Measurements from ENCODE around the gene PCDHGC4. TPM values are rescaled to one million over a fixed set of nuclear protein-coding genes. Genes with fewer than 3 reads are reported as not detected.

Gene PCDHGC4
- total RNA-seq = 0.44 and 2.5 TPM in 2 replicates

DNA sequence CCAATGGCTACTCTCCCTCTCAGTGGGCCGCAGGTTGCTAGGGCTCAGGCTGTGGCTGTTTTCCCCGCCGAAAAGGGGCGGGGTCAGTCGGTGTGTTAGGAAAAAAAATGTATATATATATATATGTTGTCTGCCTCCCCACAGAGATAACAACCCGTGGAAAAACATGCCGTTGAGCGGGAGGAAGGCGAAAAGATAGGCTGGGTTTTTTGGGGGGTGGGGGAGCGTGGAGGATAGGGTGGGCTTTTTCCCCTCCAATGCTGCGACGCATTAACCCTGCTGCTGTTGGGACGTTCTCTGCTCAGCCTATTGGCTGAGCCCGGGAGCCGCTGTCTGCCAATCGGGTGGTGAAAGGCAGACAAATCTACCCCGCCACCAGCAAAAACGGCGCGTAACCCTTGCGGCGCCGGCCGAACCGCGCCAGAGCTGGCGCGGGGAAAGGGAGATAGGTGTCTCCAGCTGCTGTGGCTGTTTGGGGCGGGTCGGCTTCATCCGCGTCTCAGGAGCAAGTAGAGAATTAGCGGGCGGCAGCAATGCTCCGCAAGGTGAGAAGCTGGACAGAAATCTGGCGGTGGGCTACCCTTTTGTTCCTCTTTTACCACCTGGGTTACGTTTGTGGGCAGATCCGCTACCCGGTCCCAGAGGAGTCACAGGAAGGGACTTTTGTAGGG, at the start of gene PCDHGC4:
Gene PCDHGC4, plus strand, starts transcription at position 390 of the 671 bp plus-strand sequence. Its CDS starts 144 bp downstream, at position 534.
- DNase-seq (ENCODE audit: extremely low read depth, low read depth, low spot score) = no peak

DNA sequence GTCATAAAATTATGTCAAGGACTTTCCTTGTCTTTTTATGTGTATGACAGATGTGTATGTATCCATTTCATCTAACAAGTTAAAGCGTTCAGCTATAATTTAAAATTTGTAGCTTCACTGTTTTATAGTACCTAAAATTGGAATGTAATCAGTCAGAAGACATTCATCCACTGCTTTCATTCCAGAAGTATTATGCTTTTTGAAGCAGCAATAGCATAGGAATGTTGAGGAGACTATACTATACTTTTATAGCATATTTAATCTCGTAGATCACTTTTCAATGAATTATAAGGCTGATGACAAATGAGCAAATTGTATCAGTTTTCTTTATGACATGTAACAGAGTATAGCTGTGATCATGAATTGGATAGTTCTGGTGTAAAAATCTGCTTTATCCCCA, 47.6 kb upstream of the PCDHGC4 start:
- no peak for DNase-seq (ENCODE audit: extremely low read depth, low read depth, low spot score)

- DNase-seq (ENCODE audit: extremely low read depth, low read depth, low spot score) = no peak
These were observed 45.3 kb upstream of the PCDHGC4 start for GRCh38 chr5:141439411-141440141.

- DNase-seq (ENCODE audit: extremely low read depth, low read depth, low spot score) = no peak
These were observed 44.5 kb upstream of the PCDHGC4 start for GRCh38 chr5:141440341-141440740.

DNA sequence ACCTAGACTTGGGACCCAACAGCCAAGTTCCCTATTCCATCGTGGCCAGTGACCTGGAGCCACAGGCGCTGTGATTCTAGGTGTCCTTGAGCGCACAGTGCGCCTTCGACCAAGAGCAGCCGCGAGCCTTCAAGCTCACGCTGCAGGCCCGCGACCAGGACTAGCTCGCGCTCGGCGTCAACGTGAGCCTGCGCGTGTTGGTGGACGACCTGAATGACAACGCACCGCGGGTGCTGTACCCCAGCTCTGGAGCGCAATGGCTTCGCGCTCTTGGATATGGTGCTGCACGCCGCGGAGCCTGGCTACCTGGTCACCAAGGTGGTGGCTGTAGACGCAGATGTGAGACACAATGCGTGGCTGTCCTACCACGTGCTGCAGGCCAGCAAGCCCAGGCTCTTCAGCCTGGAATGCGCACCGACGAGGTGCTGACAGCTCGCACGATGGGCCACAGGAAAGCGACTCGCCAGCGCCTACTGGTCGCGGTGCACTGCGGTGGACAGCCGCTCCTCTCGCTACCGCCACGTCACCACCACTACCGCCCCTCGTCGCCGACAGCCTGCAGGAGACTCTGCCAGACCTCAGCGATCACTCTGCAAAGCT, 43.2 kb upstream of the PCDHGC4 start:
- no peak for DNase-seq (ENCODE audit: extremely low read depth, low read depth, low spot score)

DNA sequence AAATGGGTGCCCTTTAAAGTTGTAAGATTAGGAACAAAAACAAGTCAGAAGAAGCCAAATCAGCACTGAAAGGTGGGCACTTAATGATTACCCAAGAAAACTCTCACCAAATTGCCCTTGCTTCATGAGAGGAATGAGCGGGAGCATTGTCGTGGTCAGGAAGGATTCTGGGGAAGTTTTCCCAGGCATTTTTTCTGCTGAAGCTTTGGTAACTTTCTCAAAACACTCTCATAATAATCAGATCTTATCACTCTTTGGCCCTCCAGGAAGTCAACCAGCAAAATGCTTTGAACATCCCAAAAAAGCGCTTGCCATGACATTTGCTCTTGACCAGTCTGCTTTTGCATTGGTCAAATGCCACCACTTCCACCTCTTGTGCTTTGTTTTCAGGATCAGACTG, 19.5 kb upstream of the PCDHGC4 start:
- DNase-seq (ENCODE audit: extremely low read depth, low read depth, low spot score) = no peak

GRCh38 chr5:141475625-141476131, 9.2 kb upstream of the PCDHGC4 start, which contains the start of gene PCDHGC3:
PCDHGC3 (plus strand) TSS chr5:141475966; CDS start chr5:141476117, 151 bp downstream.
- DNase-seq (ENCODE audit: extremely low read depth, low read depth, low spot score) = peak; percentile 71

DNA sequence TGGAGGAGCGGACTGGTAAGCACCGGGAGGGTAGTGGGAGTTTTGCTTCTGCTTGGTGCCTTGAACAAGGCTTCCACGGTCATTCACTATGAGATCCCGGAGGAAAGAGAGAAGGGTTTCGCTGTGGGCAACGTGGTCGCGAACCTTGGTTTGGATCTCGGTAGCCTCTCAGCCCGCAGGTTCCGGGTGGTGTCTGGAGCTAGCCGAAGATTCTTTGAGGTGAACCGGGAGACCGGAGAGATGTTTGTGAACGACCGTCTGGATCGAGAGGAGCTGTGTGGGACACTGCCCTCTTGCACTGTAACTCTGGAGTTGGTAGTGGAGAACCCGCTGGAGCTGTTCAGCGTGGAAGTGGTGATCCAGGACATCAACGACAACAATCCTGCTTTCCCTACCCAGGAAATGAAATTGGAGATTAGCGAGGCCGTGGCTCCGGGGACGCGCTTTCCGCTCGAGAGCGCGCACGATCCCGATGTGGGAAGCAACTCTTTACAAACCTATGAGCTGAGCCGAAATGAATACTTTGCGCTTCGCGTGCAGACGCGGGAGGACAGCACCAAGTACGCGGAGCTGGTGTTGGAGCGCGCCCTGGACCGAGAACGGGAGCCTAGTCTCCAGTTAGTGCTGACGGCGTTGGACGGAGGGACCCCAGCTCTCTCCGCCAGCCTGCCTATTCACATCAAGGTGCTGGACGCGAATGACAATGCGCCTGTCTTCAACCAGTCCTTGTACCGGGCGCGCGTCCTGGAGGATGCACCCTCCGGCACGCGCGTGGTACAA, 8.5 kb upstream of the PCDHGC4 start:
- DNase-seq (ENCODE audit: extremely low read depth, low read depth, low spot score) = peak; percentile 37

- DNase-seq (ENCODE audit: extremely low read depth, low read depth, low spot score) = no peak
These were observed 7.7 kb upstream of the PCDHGC4 start for GRCh38 chr5:141477044-141477575.

DNA sequence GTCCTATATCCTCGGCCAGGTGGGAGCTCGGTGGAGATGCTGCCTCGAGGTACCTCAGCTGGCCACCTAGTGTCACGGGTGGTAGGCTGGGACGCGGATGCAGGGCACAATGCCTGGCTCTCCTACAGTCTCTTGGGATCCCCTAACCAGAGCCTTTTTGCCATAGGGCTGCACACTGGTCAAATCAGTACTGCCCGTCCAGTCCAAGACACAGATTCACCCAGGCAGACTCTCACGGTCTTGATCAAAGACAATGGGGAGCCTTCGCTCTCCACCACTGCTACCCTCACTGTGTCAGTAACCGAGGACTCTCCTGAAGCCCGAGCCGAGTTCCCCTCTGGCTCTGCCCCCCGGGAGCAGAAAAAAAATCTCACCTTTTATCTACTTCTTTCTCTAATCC, 7.0 kb upstream of the PCDHGC4 start:
- no peak for DNase-seq (ENCODE audit: extremely low read depth, low read depth, low spot score)

- no peak for DNase-seq (ENCODE audit: extremely low read depth, low read depth, low spot score)
These were observed 6.4 kb upstream of the PCDHGC4 start for GRCh38 chr5:141478321-141478945.

- no peak for DNase-seq (ENCODE audit: extremely low read depth, low read depth, low spot score)
These were observed 5.1 kb upstream of the PCDHGC4 start for GRCh38 chr5:141479776-141480175.

GRCh38 chr5:141483902-141484301, 928 bp upstream of the PCDHGC4 start:
- no peak for DNase-seq (ENCODE audit: extremely low read depth, low read depth, low spot score)

DNA sequence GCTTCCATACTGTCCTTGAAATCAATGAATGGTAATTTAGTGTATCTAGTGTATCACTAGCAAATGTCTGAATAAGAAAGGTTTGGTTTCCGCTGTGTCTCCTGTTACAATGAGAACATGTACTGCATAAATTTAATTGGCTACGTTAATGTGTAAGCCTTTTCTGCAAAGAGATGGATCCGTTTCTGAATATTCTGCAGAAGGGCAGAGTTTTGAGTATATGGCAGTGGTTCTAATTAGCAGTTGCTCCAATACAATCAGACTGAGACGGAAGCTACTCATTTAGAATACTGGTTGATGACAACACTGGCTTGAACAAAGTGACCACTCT, 555 bp upstream of the PCDHGC4 start:
- no peak for DNase-seq (ENCODE audit: extremely low read depth, low read depth, low spot score)

- no peak for DNase-seq (ENCODE audit: extremely low read depth, low read depth, low spot score)
These were observed 658 bp downstream of the PCDHGC4 start for GRCh38 chr5:141485321-141486055.

- DNase-seq (ENCODE audit: extremely low read depth, low read depth, low spot score) = no peak
These were observed 1.3 kb downstream of the PCDHGC4 start for GRCh38 chr5:141486091-141486490.

GRCh38 chr5:141487131-141487530, 2.3 kb downstream of the PCDHGC4 start:
- no peak for DNase-seq (ENCODE audit: extremely low read depth, low read depth, low spot score)

- DNase-seq (ENCODE audit: extremely low read depth, low read depth, low spot score) = no peak
These were observed 4.0 kb downstream of the PCDHGC4 start, which contains the start of gene PCDHGC5 for GRCh38 chr5:141488591-141489561. PCDHGC5 (plus strand) TSS chr5:141489081; CDS start chr5:141489241, 160 bp downstream.
